GM12878 (cell line): Measurements from ENCODE around the gene TMEM182.

ENCODE experiments used
- ESRRA ChIP-seq: IDR thresholded peaks from 2 replicates; pipeline ENCODE4 v1.6.1; 2012; ENCODE audit warnings: mild to moderate bottlenecking, low read length, improper control_type of control experiment
- EZH2 ChIP-seq: IDR thresholded peaks from 2 replicates; pipeline ENCODE4 v1.6.1; 2012; ENCODE audit warnings: low read depth, mild to moderate bottlenecking, control low read depth, inconsistent platforms, low read length, borderline replicate concordance; ENCODE audit not compliant: control insufficient read depth
- FOS ChIP-seq: IDR thresholded peaks from 3 replicates; pipeline ENCODE4 v1.6.1; 2011; ENCODE audit warnings: borderline replicate concordance; ENCODE audit not compliant: insufficient read length; ENCODE audit errors: extremely low read depth
- FOXK2 ChIP-seq: fragments of 450-650 bp; IDR thresholded peaks from 2 replicates; pipeline ENCODE4 v1.6.1; 2017; ENCODE audit warnings: mild to moderate bottlenecking, moderate library complexity
- POLR2AphosphoS5 ChIP-seq: IDR thresholded peaks from 2 replicates; pipeline ENCODE4 v1.6.1; 2011; ENCODE audit warnings: mild to moderate bottlenecking, low read length, inconsistent platforms
- RAD21 ChIP-seq: IDR thresholded peaks from 2 replicates; pipeline ENCODE4 v1.6.1; 2011; ENCODE audit warnings: mild to moderate bottlenecking, low read depth, low read length, moderate library complexity; ENCODE audit not compliant: insufficient read depth
- RFX5 ChIP-seq: IDR thresholded peaks from 2 replicates; pipeline ENCODE4 v1.6.1; 2011; ENCODE audit warnings: low read depth, low read length, improper control_type of control experiment
- TAF1 ChIP-seq: IDR thresholded peaks from 2 replicates; pipeline ENCODE4 v1.6.1; 2011; ENCODE audit warnings: mild to moderate bottlenecking, low read depth, low read length, borderline replicate concordance
- TF ChIP-seq, protein P1 (sequence below): IDR thresholded peaks from 2 replicates; pipeline ENCODE4 v1.6.1; 2012; ENCODE audit warnings: mild to moderate bottlenecking, low read depth, low read length
- TF ChIP-seq, protein P2 (sequence below): fragments of 450-650 bp; IDR thresholded peaks from 2 replicates; pipeline ENCODE4 v1.6.1; 2017; ENCODE audit warnings: borderline replicate concordance
- TF ChIP-seq, protein P3 (sequence below), 3 experiments: IDR thresholded peaks in 2 of 3; conservative IDR thresholded peaks in 1 of 3; 2 replicates each; pipeline ENCODE4 v1.5.1; 2011; ENCODE audit warnings: low read depth in 3 of 3, low read length in 3 of 3, mild to moderate bottlenecking in 3 of 3, control low read depth in 2 of 3, moderate library complexity in 2 of 3, inconsistent platforms in 1 of 3, mixed read lengths in 1 of 3; ENCODE audit not compliant: control insufficient read depth in 2 of 3, insufficient read depth in 1 of 3; ENCODE audit errors: extremely low read depth in 1 of 3

DNA sequence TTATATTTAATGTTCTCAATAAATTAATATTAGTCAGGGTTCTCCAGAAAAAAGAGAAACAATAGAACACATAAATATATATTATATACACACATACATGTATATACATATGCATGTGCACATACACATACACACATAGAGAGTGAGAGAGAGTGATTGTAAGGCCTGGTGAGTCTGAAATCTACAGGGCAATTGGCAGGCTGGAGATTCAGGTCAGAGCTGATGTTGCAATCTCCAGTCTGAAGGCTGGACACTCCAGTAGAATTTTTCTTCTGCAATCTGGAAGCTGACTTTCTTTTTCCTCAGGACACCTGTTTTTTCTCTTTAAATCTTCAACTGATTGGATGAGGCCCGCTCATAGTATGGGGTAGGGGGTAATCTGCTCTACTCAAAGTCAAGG is 3.2 kb downstream of the TMEM182 start:
- TF ChIP-seq, protein P1, sequence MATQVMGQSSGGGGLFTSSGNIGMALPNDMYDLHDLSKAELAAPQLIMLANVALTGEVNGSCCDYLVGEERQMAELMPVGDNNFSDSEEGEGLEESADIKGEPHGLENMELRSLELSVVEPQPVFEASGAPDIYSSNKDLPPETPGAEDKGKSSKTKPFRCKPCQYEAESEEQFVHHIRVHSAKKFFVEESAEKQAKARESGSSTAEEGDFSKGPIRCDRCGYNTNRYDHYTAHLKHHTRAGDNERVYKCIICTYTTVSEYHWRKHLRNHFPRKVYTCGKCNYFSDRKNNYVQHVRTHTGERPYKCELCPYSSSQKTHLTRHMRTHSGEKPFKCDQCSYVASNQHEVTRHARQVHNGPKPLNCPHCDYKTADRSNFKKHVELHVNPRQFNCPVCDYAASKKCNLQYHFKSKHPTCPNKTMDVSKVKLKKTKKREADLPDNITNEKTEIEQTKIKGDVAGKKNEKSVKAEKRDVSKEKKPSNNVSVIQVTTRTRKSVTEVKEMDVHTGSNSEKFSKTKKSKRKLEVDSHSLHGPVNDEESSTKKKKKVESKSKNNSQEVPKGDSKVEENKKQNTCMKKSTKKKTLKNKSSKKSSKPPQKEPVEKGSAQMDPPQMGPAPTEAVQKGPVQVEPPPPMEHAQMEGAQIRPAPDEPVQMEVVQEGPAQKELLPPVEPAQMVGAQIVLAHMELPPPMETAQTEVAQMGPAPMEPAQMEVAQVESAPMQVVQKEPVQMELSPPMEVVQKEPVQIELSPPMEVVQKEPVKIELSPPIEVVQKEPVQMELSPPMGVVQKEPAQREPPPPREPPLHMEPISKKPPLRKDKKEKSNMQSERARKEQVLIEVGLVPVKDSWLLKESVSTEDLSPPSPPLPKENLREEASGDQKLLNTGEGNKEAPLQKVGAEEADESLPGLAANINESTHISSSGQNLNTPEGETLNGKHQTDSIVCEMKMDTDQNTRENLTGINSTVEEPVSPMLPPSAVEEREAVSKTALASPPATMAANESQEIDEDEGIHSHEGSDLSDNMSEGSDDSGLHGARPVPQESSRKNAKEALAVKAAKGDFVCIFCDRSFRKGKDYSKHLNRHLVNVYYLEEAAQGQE: no peak
- TF ChIP-seq, protein P2, sequence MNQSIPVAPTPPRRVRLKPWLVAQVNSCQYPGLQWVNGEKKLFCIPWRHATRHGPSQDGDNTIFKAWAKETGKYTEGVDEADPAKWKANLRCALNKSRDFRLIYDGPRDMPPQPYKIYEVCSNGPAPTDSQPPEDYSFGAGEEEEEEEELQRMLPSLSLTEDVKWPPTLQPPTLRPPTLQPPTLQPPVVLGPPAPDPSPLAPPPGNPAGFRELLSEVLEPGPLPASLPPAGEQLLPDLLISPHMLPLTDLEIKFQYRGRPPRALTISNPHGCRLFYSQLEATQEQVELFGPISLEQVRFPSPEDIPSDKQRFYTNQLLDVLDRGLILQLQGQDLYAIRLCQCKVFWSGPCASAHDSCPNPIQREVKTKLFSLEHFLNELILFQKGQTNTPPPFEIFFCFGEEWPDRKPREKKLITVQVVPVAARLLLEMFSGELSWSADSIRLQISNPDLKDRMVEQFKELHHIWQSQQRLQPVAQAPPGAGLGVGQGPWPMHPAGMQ: no peak
- TF ChIP-seq RAD21 (no peak), TAF1 (no peak), EZH2 (no peak), RFX5 (no peak), FOXK2 (no peak), FOS (no peak), POLR2AphosphoS5 (no peak), ESRRA (no peak)
- TF ChIP-seq, protein P3, sequence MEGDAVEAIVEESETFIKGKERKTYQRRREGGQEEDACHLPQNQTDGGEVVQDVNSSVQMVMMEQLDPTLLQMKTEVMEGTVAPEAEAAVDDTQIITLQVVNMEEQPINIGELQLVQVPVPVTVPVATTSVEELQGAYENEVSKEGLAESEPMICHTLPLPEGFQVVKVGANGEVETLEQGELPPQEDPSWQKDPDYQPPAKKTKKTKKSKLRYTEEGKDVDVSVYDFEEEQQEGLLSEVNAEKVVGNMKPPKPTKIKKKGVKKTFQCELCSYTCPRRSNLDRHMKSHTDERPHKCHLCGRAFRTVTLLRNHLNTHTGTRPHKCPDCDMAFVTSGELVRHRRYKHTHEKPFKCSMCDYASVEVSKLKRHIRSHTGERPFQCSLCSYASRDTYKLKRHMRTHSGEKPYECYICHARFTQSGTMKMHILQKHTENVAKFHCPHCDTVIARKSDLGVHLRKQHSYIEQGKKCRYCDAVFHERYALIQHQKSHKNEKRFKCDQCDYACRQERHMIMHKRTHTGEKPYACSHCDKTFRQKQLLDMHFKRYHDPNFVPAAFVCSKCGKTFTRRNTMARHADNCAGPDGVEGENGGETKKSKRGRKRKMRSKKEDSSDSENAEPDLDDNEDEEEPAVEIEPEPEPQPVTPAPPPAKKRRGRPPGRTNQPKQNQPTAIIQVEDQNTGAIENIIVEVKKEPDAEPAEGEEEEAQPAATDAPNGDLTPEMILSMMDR (IDR thresholded peaks at IDR 0.05 in 2 of 3, conservative IDR thresholded peaks at IDR 0.05 in 1 of 3; ENCODE audit: control insufficient read depth in 2 of 3, extremely low read depth in 1 of 3, insufficient read depth in 1 of 3, low read depth in 3 of 3, low read length in 3 of 3): no peak
